Breast epithelium (tissue), 3 donors: ENCODE results near the gene APOL2.

Source experiments
- POLR2A ChIP-seq: fragments of 450-650 bp; IDR thresholded peaks from one replicate; pipeline ENCODE4 v1.6.1; 2016; ENCODE audit warnings: antibody characterized with exemption, mild to moderate bottlenecking, moderate library complexity
- POLR2AphosphoS5 ChIP-seq, 3 donors: sonication (generic); formaldehyde crosslinking; IDR thresholded peaks; one replicate each; pipeline ENCODE4 v1.6.1; 2017; ENCODE audit warnings: antibody characterized with exemption in 3 of 3
- TF ChIP-seq, protein P1 (sequence below), 3 donors: fragments of 450-650 bp; IDR thresholded peaks; one replicate each; pipeline ENCODE4 v1.5.1; 2016 to 2017; ENCODE audit warnings: antibody characterized with exemption in 3 of 3, mild to moderate bottlenecking in 3 of 3, moderate library complexity in 3 of 3

DNA sequence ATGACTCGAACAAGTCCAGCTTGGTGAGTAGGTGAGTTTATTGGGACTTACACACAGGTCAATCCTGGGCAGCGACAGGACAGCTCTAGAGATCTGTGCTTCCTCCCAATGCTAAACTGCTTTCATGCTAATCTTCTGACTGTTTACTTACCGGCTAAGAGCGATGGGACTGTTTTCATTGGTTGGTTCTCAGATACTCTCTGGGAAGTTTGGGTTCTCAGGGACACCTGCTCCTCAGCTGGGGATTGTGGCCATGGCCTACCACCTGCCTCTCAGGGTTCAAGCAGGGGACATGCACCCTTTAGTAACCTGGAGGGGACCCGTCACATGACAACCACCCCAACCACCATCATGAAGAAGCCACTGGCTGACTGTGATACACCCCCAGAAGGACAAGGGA is 13.1 kb downstream of the APOL2 start:
- TF ChIP-seq, protein P1, sequence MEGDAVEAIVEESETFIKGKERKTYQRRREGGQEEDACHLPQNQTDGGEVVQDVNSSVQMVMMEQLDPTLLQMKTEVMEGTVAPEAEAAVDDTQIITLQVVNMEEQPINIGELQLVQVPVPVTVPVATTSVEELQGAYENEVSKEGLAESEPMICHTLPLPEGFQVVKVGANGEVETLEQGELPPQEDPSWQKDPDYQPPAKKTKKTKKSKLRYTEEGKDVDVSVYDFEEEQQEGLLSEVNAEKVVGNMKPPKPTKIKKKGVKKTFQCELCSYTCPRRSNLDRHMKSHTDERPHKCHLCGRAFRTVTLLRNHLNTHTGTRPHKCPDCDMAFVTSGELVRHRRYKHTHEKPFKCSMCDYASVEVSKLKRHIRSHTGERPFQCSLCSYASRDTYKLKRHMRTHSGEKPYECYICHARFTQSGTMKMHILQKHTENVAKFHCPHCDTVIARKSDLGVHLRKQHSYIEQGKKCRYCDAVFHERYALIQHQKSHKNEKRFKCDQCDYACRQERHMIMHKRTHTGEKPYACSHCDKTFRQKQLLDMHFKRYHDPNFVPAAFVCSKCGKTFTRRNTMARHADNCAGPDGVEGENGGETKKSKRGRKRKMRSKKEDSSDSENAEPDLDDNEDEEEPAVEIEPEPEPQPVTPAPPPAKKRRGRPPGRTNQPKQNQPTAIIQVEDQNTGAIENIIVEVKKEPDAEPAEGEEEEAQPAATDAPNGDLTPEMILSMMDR (IDR thresholded peaks at IDR 0.05) = no peak
- no peak for TF ChIP-seq POLR2A
- TF ChIP-seq POLR2AphosphoS5 (IDR thresholded peaks at IDR 0.05) = no peak
